WERI-Rb-1 (cell line): ENCODE results near the gene ABLIM2.

Source experiments
- DNase-seq: peaks from one replicate; pipeline ENCODE4 v3.0.0-alpha.2; 2020
- H3K27ac ChIP-seq: fragments of 250-450 bp; sonication (Bioruptor Pico); 2 replicates; pipeline ENCODE4 v1.5.1; 2020; ENCODE audit warnings: mild to moderate bottlenecking, moderate library complexity
- H3K27me3 ChIP-seq: fragments of 250-450 bp; sonication (Bioruptor Pico); 2 replicates; pipeline ENCODE4 v1.5.1; 2021; ENCODE audit warnings: mild to moderate bottlenecking, low read depth, moderate library complexity; ENCODE audit not compliant: insufficient read depth, severe bottlenecking
- H3K36me3 ChIP-seq: fragments of 250-450 bp; sonication (Bioruptor Pico); 2 replicates; pipeline ENCODE4 v1.5.1; 2020; ENCODE audit warnings: mild to moderate bottlenecking, moderate library complexity
- H3K4me3 ChIP-seq: 2 replicates; pipeline ENCODE4 v1.5.1; 2011; ENCODE audit warnings: low read depth, mild to moderate bottlenecking, control low read depth, low read length
- H3K9me3 ChIP-seq: fragments of 250-450 bp; sonication (Bioruptor Pico); 2 replicates; pipeline ENCODE4 v1.5.1; 2021; ENCODE audit warnings: mild to moderate bottlenecking, moderate library complexity; ENCODE audit not compliant: severe bottlenecking
- CTCF ChIP-seq: IDR thresholded peaks from 2 replicates; pipeline ENCODE4 v1.5.1; 2011; ENCODE audit warnings: low read depth, mild to moderate bottlenecking, control low read depth, inconsistent platforms, low read length

The ABLIM2 gene

GRCh38 chr4:7956270-7956808 is 202.3 kb downstream of the ABLIM2 start:
- no peak for TF ChIP-seq CTCF
- Histone ChIP-seq H3K9me3 (peaks cover 6% of the 10 kb centered on the region), H3K36me3 (no peaks in the 10 kb centered on the region), H3K27me3 (no peaks in the 10 kb centered on the region), H3K4me3 (no peak overlapping the region), H3K27ac (no peak overlapping the region)
- no peak for DNase-seq

- Histone ChIP-seq H3K27ac (no peak overlapping the region), H3K9me3 (peaks cover 6% of the 10 kb centered on the region), H3K4me3 (no peak overlapping the region), H3K36me3 (no peaks in the 10 kb centered on the region), H3K27me3 (no peaks in the 10 kb centered on the region)
- no peak for DNase-seq
- TF ChIP-seq CTCF: no peak
Observed at GRCh38 chr4:7955393-7955792, 203.2 kb downstream of the ABLIM2 start.

GRCh38 chr4:7952615-7953014 is 206.0 kb downstream of the ABLIM2 start:
- H3K27me3 ChIP-seq: no peaks in the 10 kb centered on the region
- peaks cover 6% of the 10 kb centered on the region for H3K9me3 ChIP-seq
- no peak overlapping the region for H3K27ac ChIP-seq
- no peak overlapping the region for H3K4me3 ChIP-seq
- no peaks in the 10 kb centered on the region for H3K36me3 ChIP-seq
- no peak for TF ChIP-seq CTCF
- no peak for DNase-seq

GRCh38 chr4:7950301-7951092 is 208.1 kb downstream of the ABLIM2 start:
- H3K27ac ChIP-seq: no peak overlapping the region

GRCh38 chr4:7949759-7950158 is 208.9 kb downstream of the ABLIM2 start:
- Histone ChIP-seq H3K4me3 (no peak overlapping the region), H3K27me3 (no peaks in the 10 kb centered on the region), H3K9me3 (peaks cover 6% of the 10 kb centered on the region), H3K36me3 (no peaks in the 10 kb centered on the region), H3K27ac (no peak overlapping the region)
- TF ChIP-seq CTCF: no peak
- no peak for DNase-seq

More at GRCh38 chr4:7950301-7951092, 208.1 kb downstream of the ABLIM2 start:
- no peaks in the 10 kb centered on the region for H3K36me3 ChIP-seq
- no peaks in the 10 kb centered on the region for H3K27me3 ChIP-seq
- DNase-seq: no peak
- H3K9me3 ChIP-seq: peaks cover 6% of the 10 kb centered on the region
- H3K4me3 ChIP-seq: no peak overlapping the region
- no peak for TF ChIP-seq CTCF
